CD14-positive monocyte (primary cell): ENCODE data around the gene RETREG2. TPM values are rescaled to one million over a fixed set of nuclear protein-coding genes. Genes with fewer than 3 reads are reported as not detected.

ENCODE experiments used
- DNase-seq, 3 donors: peaks; one replicate each; pipeline ENCODE4 v3.0.0-alpha.2; 2011 to 2022
- H2AFZ ChIP-seq: 2 replicates; pipeline ENCODE4 v1.6.0; 2012; ENCODE audit warnings: mild to moderate bottlenecking, low read depth, low read length, inconsistent platforms; ENCODE audit not compliant: insufficient read depth, poor library complexity, severe bottlenecking
- H3K27ac ChIP-seq, 2 donors: 1 replicate in 1 of 2; 2 replicates in 1 of 2; pipeline ENCODE4 v1.5.1; 2012 to 2013; ENCODE audit warnings: low read length in 2 of 2, control low read depth in 1 of 2, inconsistent platforms in 1 of 2, low read depth in 1 of 2, mild to moderate bottlenecking in 1 of 2
- H3K27me3 ChIP-seq, 2 donors: one replicate each; pipeline versions ENCODE4 v1.6.0 to v1.6.1; 2011 to 2013; ENCODE audit warnings: low read length in 2 of 2; ENCODE audit not compliant: control insufficient read depth in 2 of 2, insufficient read depth in 2 of 2
- H3K36me3 ChIP-seq, 2 donors: replicated peaks in 1 of 2; 1 replicate in 1 of 2; 2 replicates in 1 of 2; pipeline versions ENCODE4 v1.5.1 to v1.6.1; 2012 to 2013; ENCODE audit warnings: low read length in 2 of 2, control low read depth in 1 of 2, inconsistent platforms in 1 of 2, mild to moderate bottlenecking in 1 of 2; ENCODE audit not compliant: insufficient read depth in 2 of 2, control insufficient read depth in 1 of 2
- H3K4me1 ChIP-seq, 2 donors: 1 replicate in 1 of 2; 2 replicates in 1 of 2; pipeline versions ENCODE4 v1.5.1 to v1.6.1; 2012 to 2013; ENCODE audit warnings: low read length in 2 of 2, control low read depth in 1 of 2, inconsistent platforms in 1 of 2, mild to moderate bottlenecking in 1 of 2, moderate library complexity in 1 of 2; ENCODE audit not compliant: insufficient read depth in 2 of 2, control insufficient read depth in 1 of 2
- H3K4me2 ChIP-seq: replicated peaks from 2 replicates; pipeline ENCODE3; 2012; ENCODE audit warnings: low read length, moderate library complexity, mild to moderate bottlenecking; ENCODE audit not compliant: poor library complexity, severe bottlenecking; ENCODE audit errors: extremely low read depth
- H3K4me3 ChIP-seq, 3 experiments: fragments of 200-600 bp in 1 of 3; sonication (generic) in 1 of 3; replicated peaks in 1 of 3; 1 replicate in 2 of 3; 2 replicates in 1 of 3; pipeline ENCODE4 v1.5.1; 2011 to 2013; ENCODE audit warnings: low read length in 3 of 3, mild to moderate bottlenecking in 3 of 3, control low read depth in 2 of 3, low read depth in 2 of 3, inconsistent platforms in 1 of 3, moderate library complexity in 1 of 3
- H3K79me2 ChIP-seq: 2 replicates; pipeline ENCODE4 v1.6.0; 2012; ENCODE audit warnings: mild to moderate bottlenecking, control low read depth, inconsistent platforms, low read length, moderate library complexity; ENCODE audit not compliant: insufficient read depth
- H3K9ac ChIP-seq: 2 replicates; pipeline ENCODE4 v1.6.0; 2017; ENCODE audit warnings: low read length, mild to moderate bottlenecking; ENCODE audit not compliant: insufficient read depth, poor library complexity, severe bottlenecking
- H3K9me3 ChIP-seq, 2 donors: replicated peaks in 1 of 2; 1 replicate in 1 of 2; 2 replicates in 1 of 2; pipeline versions ENCODE4 v1.5.1 to v1.6.1; 2012 to 2013; ENCODE audit warnings: low read length in 2 of 2, control low read depth in 1 of 2; ENCODE audit not compliant: control insufficient read depth in 1 of 2, insufficient read depth in 1 of 2
- H4K20me1 ChIP-seq: 2 replicates; pipeline ENCODE4 v1.6.0; 2012; ENCODE audit warnings: mild to moderate bottlenecking, low read length, control low read depth, moderate library complexity; ENCODE audit not compliant: insufficient read depth
- H3K27ac Mint-ChIP-seq, 7 donors: one replicate each; pipeline ENCODE4 v1.8.0; 2020; ENCODE audit warnings: mild to moderate bottlenecking in 7 of 7, mixed read lengths in 7 of 7, moderate library complexity in 6 of 7, inconsistent platforms in 2 of 7
- H3K27me3 Mint-ChIP-seq, 3 donors: one replicate each; pipeline ENCODE4 v1.8.0; 2021 to 2022; ENCODE audit warnings: low read depth in 3 of 3, mild to moderate bottlenecking in 3 of 3, mixed read lengths in 3 of 3, moderate library complexity in 3 of 3, inconsistent platforms in 1 of 3
- H3K36me3 Mint-ChIP-seq, 2 donors: one replicate each; pipeline ENCODE4 v1.8.0; 2020; ENCODE audit warnings: mixed read lengths in 2 of 2, inconsistent platforms in 1 of 2, mild to moderate bottlenecking in 1 of 2
- H3K4me1 Mint-ChIP-seq: one replicate; pipeline ENCODE4 v1.8.0; 2020; ENCODE audit warnings: mild to moderate bottlenecking, mixed read lengths
- H3K4me3 Mint-ChIP-seq, 2 donors: one replicate each; pipeline ENCODE4 v1.8.0; 2020; ENCODE audit warnings: mild to moderate bottlenecking in 2 of 2, mixed read lengths in 2 of 2, moderate library complexity in 1 of 2
- H3K9me3 Mint-ChIP-seq, 7 donors: one replicate each; pipeline ENCODE4 v1.8.0; 2020 to 2022; ENCODE audit warnings: mixed read lengths in 7 of 7, mild to moderate bottlenecking in 6 of 7, moderate library complexity in 6 of 7, inconsistent platforms in 2 of 7
- CTCF ChIP-seq: fragments of 200-600 bp; IDR thresholded peaks from one replicate; pipeline ENCODE4 v1.8.0; 2022; ENCODE audit warnings: antibody characterized with exemption, mild to moderate bottlenecking
- WGBS: methylation state at CpG from one replicate; pipeline ENCODE4 v1.1.5; 2013; ENCODE audit warnings: missing lambda C conversion rate; ENCODE audit not compliant: insufficient coverage; 5-methylcytosine and 5-hydroxymethylcytosine counted together
- intact Hi-C, 2 donors: fragments of 100-400 bp; cut with micrococcal nuclease; formaldehyde crosslinking; loops; one replicate each; pipeline versions ENCODE4 v1.15.0 to v1.15.1; 2023
- polyA plus RNA-seq, 3 donors: library from polyadenylated mRNA; depleted of rRNA in 1 of 3; unstranded in 2 of 3; stranded (reverse) in 1 of 3; fragments of 300-500 nt in 2 of 3; fragments of >200 nt in 1 of 3; fragmentation: Illumina TruSeq in 2 of 3; gene quantifications; 1 replicate in 2 of 3; 2 replicates in 1 of 3; pipeline ENCODE4 v1.2.3, GENCODE V29; 2012 to 2021

The RETREG2 gene
- polyA plus RNA-seq, 3 donors: 37.7 to 60.9 (median 39.4) TPM

GRCh38 chr2:219183151-219183772 lies 5.2 kb downstream of the RETREG2 start:
- peak overlapping the region in 1 of 2 donors; percentile 58 for H3K27ac ChIP-seq
- Mint-ChIP-seq H3K4me1 (peaks cover 42% of the 10 kb centered on the region), H3K4me3 (no peak overlapping the region), H3K27me3 (peaks cover 0 to 3% (median 0%) of the 10 kb centered on the region in 3 donors), H3K36me3 (peaks cover 57 to 69% of the 10 kb centered on the region in 2 donors), H3K27ac (peak overlapping the region in 3 of 7 donors; percentile 20 to 67 (median 22)), H3K9me3 (peaks cover 0 to 2% (median 0%) of the 10 kb centered on the region in 7 donors)
- no peaks in the 10 kb centered on the region for H3K9me3 ChIP-seq
- peaks cover 57% of the 10 kb centered on the region for H4K20me1 ChIP-seq
- intact Hi-C loops: no loop called here
- H3K27me3 ChIP-seq: no peaks in the 10 kb centered on the region
- no peak for TF ChIP-seq CTCF
- H3K4me1 ChIP-seq: peaks cover 28 to 43% of the 10 kb centered on the region in 2 donors
- H3K4me2 ChIP-seq: no peak overlapping the region
- peaks cover 30% of the 10 kb centered on the region for H3K79me2 ChIP-seq
- no peak for DNase-seq
- H3K4me3 ChIP-seq: no peak overlapping the region
- no peak overlapping the region for H3K9ac ChIP-seq
- no peak overlapping the region for H2AFZ ChIP-seq
- 84% methylated on average over 3 of the region's 6 CpGs for WGBS
- peaks cover 51 to 72% of the 10 kb centered on the region in 2 donors for H3K36me3 ChIP-seq

- Histone ChIP-seq H3K4me1 (peaks cover 23 to 36% of the 10 kb centered on the region in 2 donors), H3K27ac (no peak overlapping the region), H4K20me1 (peaks cover 51% of the 10 kb centered on the region), H3K4me3 (no peak overlapping the region), H3K4me2 (no peak overlapping the region), H3K36me3 (peaks cover 51 to 71% of the 10 kb centered on the region in 2 donors), H3K9ac (no peak overlapping the region), H3K79me2 (peaks cover 21% of the 10 kb centered on the region), H3K9me3 (no peaks in the 10 kb centered on the region), H2AFZ (no peak overlapping the region), H3K27me3 (no peaks in the 10 kb centered on the region)
- no peak overlapping the region for H3K4me3 Mint-ChIP-seq
- peaks cover 0 to 3% (median 0%) of the 10 kb centered on the region in 3 donors for H3K27me3 Mint-ChIP-seq
- peaks cover 56 to 69% of the 10 kb centered on the region in 2 donors for H3K36me3 Mint-ChIP-seq
- 100% methylated on average over 2 of the region's 2 CpGs for WGBS
- intact Hi-C loops: no loop called here
- peaks cover 37% of the 10 kb centered on the region for H3K4me1 Mint-ChIP-seq
- H3K9me3 Mint-ChIP-seq: peaks cover 0 to 2% (median 0%) of the 10 kb centered on the region in 7 donors
- no peak for TF ChIP-seq CTCF
- H3K27ac Mint-ChIP-seq: peak overlapping the region in 1 of 7 donors; percentile 2
- no peak for DNase-seq
These were observed 6.0 kb downstream of the RETREG2 start for GRCh38 chr2:219184121-219184520.
